Neural progenitor cell (in vitro differentiated cells): ENCODE measurements around the gene PGAM2. TPM values are rescaled to one million over a fixed set of nuclear protein-coding genes. Genes with fewer than 3 reads are reported as not detected.

Experiments used
- DNase-seq: peaks from one replicate; pipeline ENCODE4 v3.0.0-alpha.2; 2016; ENCODE audit warnings: low spot score
- H2AFZ ChIP-seq: fragments of 200-600 bp; sonication (generic); replicated peaks from 2 replicates; pipeline ENCODE4 v1.6.1; 2016; ENCODE audit warnings: antibody characterized with exemption
- H3F3A ChIP-seq: fragments of 200-600 bp; sonication (generic); 2 replicates; pipeline ENCODE4 v1.6.1; 2016; ENCODE audit warnings: antibody characterized with exemption, low read depth
- H3K27ac ChIP-seq: fragments of 200-600 bp; sonication (generic); 2 replicates; pipeline ENCODE4 v1.5.1; 2016; ENCODE audit warnings: mild to moderate bottlenecking
- H3K27me3 ChIP-seq: fragments of 200-600 bp; sonication (generic); 2 replicates; pipeline ENCODE4 v1.6.1; 2016; ENCODE audit warnings: mild to moderate bottlenecking, moderate library complexity
- H3K36me3 ChIP-seq: fragments of 200-600 bp; sonication (generic); 2 replicates; pipeline ENCODE4 v1.5.1; 2016
- H3K4me1 ChIP-seq: fragments of 200-600 bp; sonication (generic); 2 replicates; pipeline ENCODE4 v1.6.1; 2016; ENCODE audit warnings: mixed run types
- H3K4me2 ChIP-seq: fragments of 200-600 bp; sonication (generic); 2 replicates; pipeline ENCODE4 v1.6.1; 2016
- H3K4me3 ChIP-seq: fragments of 200-600 bp; sonication (generic); 2 replicates; pipeline ENCODE4 v1.5.1; 2016
- H3K79me2 ChIP-seq: fragments of 200-600 bp; sonication (generic); 2 replicates; pipeline ENCODE4 v1.6.1; 2016; ENCODE audit warnings: low read depth
- H3K9ac ChIP-seq: fragments of 200-600 bp; sonication (generic); 2 replicates; pipeline ENCODE4 v1.6.1; 2016
- H3K9me3 ChIP-seq: fragments of 200-600 bp; sonication (generic); 2 replicates; pipeline ENCODE4 v1.5.1; 2016; ENCODE audit warnings: low read depth
- H4K20me1 ChIP-seq: fragments of 200-600 bp; sonication (generic); 2 replicates; pipeline ENCODE4 v1.6.1; 2016; ENCODE audit warnings: low read depth
- H3K27ac Mint-ChIP-seq: 3 replicates; pipeline ENCODE4 v1.8.0; 2021; ENCODE audit warnings: mixed read lengths
- H3K27me3 Mint-ChIP-seq: 2 replicates; pipeline ENCODE4 v1.8.0; 2022; ENCODE audit warnings: low read depth, mild to moderate bottlenecking, inconsistent platforms, moderate library complexity, mixed read lengths; ENCODE audit not compliant: insufficient read depth
- H3K36me3 Mint-ChIP-seq: 3 replicates; pipeline ENCODE4 v1.8.0; 2021; ENCODE audit warnings: mixed read lengths
- H3K4me1 Mint-ChIP-seq: 3 replicates; pipeline ENCODE4 v1.8.0; 2021; ENCODE audit warnings: mixed read lengths
- H3K4me3 Mint-ChIP-seq: 3 replicates; pipeline ENCODE4 v1.8.0; 2021; ENCODE audit warnings: mild to moderate bottlenecking, moderate library complexity, mixed read lengths
- H3K9me3 Mint-ChIP-seq: 3 replicates; pipeline ENCODE4 v1.8.0; 2020; ENCODE audit warnings: mixed read lengths
- CTCF ChIP-seq: fragments of 200-600 bp; sonication (generic); IDR thresholded peaks from 2 replicates; pipeline ENCODE4 v1.5.1; 2017; ENCODE audit warnings: antibody characterized with exemption, mild to moderate bottlenecking
- EZH2 ChIP-seq: fragments of 200-600 bp; sonication (generic); IDR thresholded peaks from 2 replicates; pipeline ENCODE4 v1.6.1; 2017; ENCODE audit warnings: antibody characterized with exemption, mild to moderate bottlenecking, moderate library complexity
- EZH2phosphoT487 ChIP-seq: fragments of 200-600 bp; sonication (generic); IDR thresholded peaks from 2 replicates; pipeline ENCODE4 v1.6.1; 2017; ENCODE audit warnings: antibody characterized with exemption
- total RNA-seq: library from RNA; depleted of rRNA; stranded (reverse); fragments of >200 nt; gene quantifications from 2 replicates; pipeline ENCODE4 v1.2.3, GENCODE V29; 2015; ENCODE audit warnings: low replicate concordance

The PGAM2 gene
- total RNA-seq, 1 donor from 2014 or later = 11.2 TPM

GRCh38 chr7:44052771-44053365 lies 12.5 kb downstream of the PGAM2 start:
- Histone ChIP-seq H4K20me1 (peaks cover 20% of the 10 kb centered on the region), H3K4me2 (no peak overlapping the region), H3K36me3 (no peaks in the 10 kb centered on the region), H3K4me3 (no peak overlapping the region), H3K9me3 (no peaks in the 10 kb centered on the region), H3K79me2 (peaks cover 10% of the 10 kb centered on the region), H3K27me3 (no peaks in the 10 kb centered on the region), H3K4me1 (no peaks in the 10 kb centered on the region), H2AFZ (no peak overlapping the region), H3K9ac (no peak overlapping the region), H3F3A (no peaks in the 10 kb centered on the region), H3K27ac (no peak overlapping the region)
- H3K27me3 Mint-ChIP-seq = no peaks in the 10 kb centered on the region
- TF ChIP-seq EZH2phosphoT487 (no peak), EZH2 (no peak), CTCF (no peak)
- no peaks in the 10 kb centered on the region for H3K4me1 Mint-ChIP-seq
- no peak overlapping the region for H3K27ac Mint-ChIP-seq
- DNase-seq = no peak
- peaks cover 26% of the 10 kb centered on the region for H3K36me3 Mint-ChIP-seq
- H3K9me3 Mint-ChIP-seq = no peaks in the 10 kb centered on the region
- H3K4me3 Mint-ChIP-seq = no peak overlapping the region

GRCh38 chr7:44051611-44052220 lies 13.7 kb downstream of the PGAM2 start:
- no peak for TF ChIP-seq CTCF
- peaks cover 3% of the 10 kb centered on the region for H3K4me1 Mint-ChIP-seq
- no peak overlapping the region for H3K27ac Mint-ChIP-seq
- Histone ChIP-seq H3K27me3 (no peaks in the 10 kb centered on the region), H2AFZ (no peak overlapping the region), H3K9ac (no peak overlapping the region), H3K4me1 (no peaks in the 10 kb centered on the region), H3K4me2 (no peak overlapping the region), H3K27ac (no peak overlapping the region), H3K36me3 (no peaks in the 10 kb centered on the region), H3K9me3 (no peaks in the 10 kb centered on the region), H4K20me1 (peaks cover 25% of the 10 kb centered on the region), H3F3A (no peaks in the 10 kb centered on the region), H3K79me2 (peaks cover 19% of the 10 kb centered on the region), H3K4me3 (no peak overlapping the region)
- no peaks in the 10 kb centered on the region for H3K9me3 Mint-ChIP-seq
- H3K36me3 Mint-ChIP-seq = peaks cover 29% of the 10 kb centered on the region
- H3K27me3 Mint-ChIP-seq = no peaks in the 10 kb centered on the region
- DNase-seq = no peak
- H3K4me3 Mint-ChIP-seq = no peak overlapping the region

- Histone ChIP-seq H3F3A (no peaks in the 10 kb centered on the region), H3K27ac (no peak overlapping the region), H2AFZ (no peak overlapping the region), H3K4me2 (no peak overlapping the region), H3K4me3 (no peak overlapping the region), H3K4me1 (no peaks in the 10 kb centered on the region), H3K79me2 (peaks cover 26% of the 10 kb centered on the region), H3K9ac (no peak overlapping the region), H3K36me3 (no peaks in the 10 kb centered on the region), H4K20me1 (peaks cover 25% of the 10 kb centered on the region), H3K9me3 (no peaks in the 10 kb centered on the region), H3K27me3 (no peaks in the 10 kb centered on the region)
- no peak for DNase-seq
- no peaks in the 10 kb centered on the region for H3K27me3 Mint-ChIP-seq
- H3K27ac Mint-ChIP-seq = no peak overlapping the region
- no peaks in the 10 kb centered on the region for H3K9me3 Mint-ChIP-seq
- no peak overlapping the region for H3K4me3 Mint-ChIP-seq
- peaks cover 27% of the 10 kb centered on the region for H3K36me3 Mint-ChIP-seq
- TF ChIP-seq EZH2phosphoT487 = no peak
- no peak for TF ChIP-seq EZH2
- TF ChIP-seq CTCF = no peak
- H3K4me1 Mint-ChIP-seq = peaks cover 10% of the 10 kb centered on the region
Measured at GRCh38 chr7:44050915-44051560, 14.3 kb downstream of the PGAM2 start.
